ENCODE measurements around the gene ENTHD1.

DNA sequence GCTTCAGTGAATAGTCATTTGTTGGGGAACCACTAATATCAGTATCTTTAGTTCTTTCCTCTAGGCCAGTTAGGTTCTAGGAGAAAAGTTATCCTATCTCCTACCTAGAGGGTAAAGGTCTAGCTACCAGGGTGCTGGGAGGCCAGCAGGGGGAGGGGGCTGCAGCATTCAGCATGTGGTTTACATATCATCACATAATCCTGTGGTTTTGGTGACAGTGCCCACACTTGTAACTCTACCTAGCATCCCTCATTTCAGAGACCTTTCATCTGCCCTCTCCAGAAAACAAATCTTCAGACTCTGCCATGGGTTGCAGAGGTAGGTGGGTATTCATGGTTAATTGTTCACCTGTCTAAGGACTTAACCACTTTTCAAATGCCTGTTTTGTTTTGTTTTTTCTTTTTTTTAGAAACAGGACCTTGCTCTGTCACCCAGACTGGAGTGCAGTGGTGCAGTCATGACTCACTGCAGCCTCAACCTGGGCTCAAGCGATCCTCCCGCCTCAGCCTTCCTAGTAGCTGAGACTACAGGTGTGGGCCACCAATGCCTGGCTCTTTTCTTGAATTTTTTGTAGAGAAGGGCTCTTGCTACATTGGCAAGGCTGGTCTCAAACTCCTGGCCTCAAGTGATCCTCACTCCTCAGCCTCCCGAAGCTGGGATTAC is 146.8 kb downstream of the ENTHD1 start:
- TF ChIP-seq, protein P1, sequence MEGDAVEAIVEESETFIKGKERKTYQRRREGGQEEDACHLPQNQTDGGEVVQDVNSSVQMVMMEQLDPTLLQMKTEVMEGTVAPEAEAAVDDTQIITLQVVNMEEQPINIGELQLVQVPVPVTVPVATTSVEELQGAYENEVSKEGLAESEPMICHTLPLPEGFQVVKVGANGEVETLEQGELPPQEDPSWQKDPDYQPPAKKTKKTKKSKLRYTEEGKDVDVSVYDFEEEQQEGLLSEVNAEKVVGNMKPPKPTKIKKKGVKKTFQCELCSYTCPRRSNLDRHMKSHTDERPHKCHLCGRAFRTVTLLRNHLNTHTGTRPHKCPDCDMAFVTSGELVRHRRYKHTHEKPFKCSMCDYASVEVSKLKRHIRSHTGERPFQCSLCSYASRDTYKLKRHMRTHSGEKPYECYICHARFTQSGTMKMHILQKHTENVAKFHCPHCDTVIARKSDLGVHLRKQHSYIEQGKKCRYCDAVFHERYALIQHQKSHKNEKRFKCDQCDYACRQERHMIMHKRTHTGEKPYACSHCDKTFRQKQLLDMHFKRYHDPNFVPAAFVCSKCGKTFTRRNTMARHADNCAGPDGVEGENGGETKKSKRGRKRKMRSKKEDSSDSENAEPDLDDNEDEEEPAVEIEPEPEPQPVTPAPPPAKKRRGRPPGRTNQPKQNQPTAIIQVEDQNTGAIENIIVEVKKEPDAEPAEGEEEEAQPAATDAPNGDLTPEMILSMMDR (IDR thresholded peaks at IDR 0.05; ENCODE audit: low read depth, low read length), result no peak
- no peak for TF ChIP-seq EZH2phosphoT487 (IDR thresholded peaks at IDR 0.05; ENCODE audit: low read depth)

Measured in OCI-LY3 (cell line).